Activated CD8-positive, alpha-beta T cell treated with anti-CD3 and anti-CD28 coated beads for 36 hours (primary cell): Measurements from ENCODE around the gene DPP6. TPM values are rescaled to one million over a fixed set of nuclear protein-coding genes. Genes with fewer than 3 reads are reported as not detected.

Source experiments
- ATAC-seq: fragments of 200-7000 bp; cut with Tn5 transposase; one replicate; pipeline ENCODE4 v1.10.0; 2021; ENCODE audit warnings: mild to moderate bottlenecking, moderate library complexity
- CTCF ChIA-PET: fragments of 350-600 bp; sonication (Branson Sonifier 250); formaldehyde crosslinking; loops from one replicate; lab custom pipeline; 2021; ENCODE audit warnings: antibody characterized with exemption; lab: Charles Lee
- POLR2A ChIA-PET: fragments of 350-600 bp; sonication (Branson Sonifier 250); formaldehyde crosslinking; loops from one replicate; lab custom pipeline; 2021; ENCODE audit warnings: antibody characterized with exemption; lab: Charles Lee
- DNase-seq: peaks from one replicate; pipeline ENCODE4 v3.0.0-alpha.2; 2020
- H3K27ac Mint-ChIP-seq: one replicate; pipeline ENCODE4 v1.8.0; 2021; ENCODE audit warnings: mild to moderate bottlenecking, mixed read lengths
- H3K27me3 Mint-ChIP-seq: one replicate; pipeline ENCODE4 v1.8.0; 2021; ENCODE audit warnings: mixed read lengths
- H3K36me3 Mint-ChIP-seq: one replicate; pipeline ENCODE4 v1.8.0; 2021; ENCODE audit warnings: low read depth, mixed read lengths
- H3K4me1 Mint-ChIP-seq: one replicate; pipeline ENCODE4 v1.8.0; 2021; ENCODE audit warnings: low read depth, mixed read lengths
- H3K4me3 Mint-ChIP-seq: one replicate; pipeline ENCODE4 v1.8.0; 2021; ENCODE audit warnings: mild to moderate bottlenecking, moderate library complexity, mixed read lengths
- H3K9me3 Mint-ChIP-seq: one replicate; pipeline ENCODE4 v1.8.0; 2021; ENCODE audit warnings: mixed read lengths
- intact Hi-C: fragments of 100-400 bp; cut with micrococcal nuclease; formaldehyde crosslinking; loops from one replicate; pipeline ENCODE4 v1.10.0; 2022
- total RNA-seq, 2 experiments: library from RNA; stranded (reverse); gene quantifications; one replicate each; pipeline ENCODE4 v1.2.3, GENCODE V29; 2021
- TF ChIP-seq, protein P1 (sequence below): fragments of 200-600 bp; IDR thresholded peaks from one replicate; pipeline ENCODE4 v1.8.0; 2022; ENCODE audit warnings: antibody characterized with exemption, mild to moderate bottlenecking

DPP6 gene
- total RNA-seq, 2 experiments from 2014 or later: not detected

DNA sequence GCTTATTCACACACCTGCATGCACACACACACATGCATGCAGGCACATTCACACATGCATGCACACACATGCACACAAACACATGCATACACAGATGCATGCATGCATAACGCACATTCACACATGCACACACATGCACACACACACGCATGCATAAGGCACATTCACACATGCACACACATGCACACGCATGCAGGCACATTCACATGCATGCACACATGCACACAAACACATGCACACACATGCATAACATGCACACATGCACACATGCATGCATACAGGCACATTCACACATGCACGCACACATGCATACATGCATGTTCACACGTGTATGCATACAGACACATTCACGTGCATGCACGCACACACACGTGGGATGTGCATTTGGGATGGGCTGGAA is 784.9 kb downstream of the DPP6 start:
- ATAC-seq (no peak), DNase-seq (no peak)
- H3K27me3 Mint-ChIP-seq: peaks cover 5% of the 10 kb centered on the region
- no peaks in the 10 kb centered on the region for H3K9me3 Mint-ChIP-seq
- no peaks in the 10 kb centered on the region for H3K4me1 Mint-ChIP-seq
- ChIA-PET CTCF (no interaction called here), POLR2A (no interaction called here)
- TF ChIP-seq, protein P1, sequence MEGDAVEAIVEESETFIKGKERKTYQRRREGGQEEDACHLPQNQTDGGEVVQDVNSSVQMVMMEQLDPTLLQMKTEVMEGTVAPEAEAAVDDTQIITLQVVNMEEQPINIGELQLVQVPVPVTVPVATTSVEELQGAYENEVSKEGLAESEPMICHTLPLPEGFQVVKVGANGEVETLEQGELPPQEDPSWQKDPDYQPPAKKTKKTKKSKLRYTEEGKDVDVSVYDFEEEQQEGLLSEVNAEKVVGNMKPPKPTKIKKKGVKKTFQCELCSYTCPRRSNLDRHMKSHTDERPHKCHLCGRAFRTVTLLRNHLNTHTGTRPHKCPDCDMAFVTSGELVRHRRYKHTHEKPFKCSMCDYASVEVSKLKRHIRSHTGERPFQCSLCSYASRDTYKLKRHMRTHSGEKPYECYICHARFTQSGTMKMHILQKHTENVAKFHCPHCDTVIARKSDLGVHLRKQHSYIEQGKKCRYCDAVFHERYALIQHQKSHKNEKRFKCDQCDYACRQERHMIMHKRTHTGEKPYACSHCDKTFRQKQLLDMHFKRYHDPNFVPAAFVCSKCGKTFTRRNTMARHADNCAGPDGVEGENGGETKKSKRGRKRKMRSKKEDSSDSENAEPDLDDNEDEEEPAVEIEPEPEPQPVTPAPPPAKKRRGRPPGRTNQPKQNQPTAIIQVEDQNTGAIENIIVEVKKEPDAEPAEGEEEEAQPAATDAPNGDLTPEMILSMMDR: no peak
- intact Hi-C loops: no loop called here
- no peak overlapping the region for H3K4me3 Mint-ChIP-seq
- H3K27ac Mint-ChIP-seq: no peak overlapping the region
- H3K36me3 Mint-ChIP-seq: no peaks in the 10 kb centered on the region

DNA sequence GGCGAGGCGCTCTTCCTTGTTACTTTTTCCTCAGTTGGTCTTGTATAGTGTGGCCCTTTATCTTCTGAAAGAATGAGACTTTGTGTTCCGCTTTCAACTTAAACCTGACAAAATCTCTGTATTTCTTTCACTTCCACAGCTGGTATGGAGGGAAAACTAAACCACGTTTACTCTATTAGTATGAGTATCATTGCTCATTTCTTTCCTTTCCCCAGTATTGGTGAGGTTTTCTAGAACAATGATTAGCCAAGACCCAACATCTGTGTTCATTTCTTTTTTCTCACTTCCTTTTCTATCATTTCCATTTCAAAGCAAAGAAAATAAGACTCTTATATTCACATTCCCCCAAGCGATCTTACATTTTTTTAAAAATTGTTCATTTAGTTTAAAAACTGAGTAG is 785.4 kb downstream of the DPP6 start:
- H3K4me3 Mint-ChIP-seq: no peak overlapping the region
- TF ChIP-seq, protein P1: no peak
- peaks cover 5% of the 10 kb centered on the region for H3K27me3 Mint-ChIP-seq
- no peaks in the 10 kb centered on the region for H3K4me1 Mint-ChIP-seq
- no peaks in the 10 kb centered on the region for H3K9me3 Mint-ChIP-seq
- ChIA-PET CTCF (no interaction called here), POLR2A (no interaction called here)
- ATAC-seq (no peak), DNase-seq (no peak)
- H3K36me3 Mint-ChIP-seq: no peaks in the 10 kb centered on the region
- no peak overlapping the region for H3K27ac Mint-ChIP-seq
- intact Hi-C loops: no loop called here

DNA sequence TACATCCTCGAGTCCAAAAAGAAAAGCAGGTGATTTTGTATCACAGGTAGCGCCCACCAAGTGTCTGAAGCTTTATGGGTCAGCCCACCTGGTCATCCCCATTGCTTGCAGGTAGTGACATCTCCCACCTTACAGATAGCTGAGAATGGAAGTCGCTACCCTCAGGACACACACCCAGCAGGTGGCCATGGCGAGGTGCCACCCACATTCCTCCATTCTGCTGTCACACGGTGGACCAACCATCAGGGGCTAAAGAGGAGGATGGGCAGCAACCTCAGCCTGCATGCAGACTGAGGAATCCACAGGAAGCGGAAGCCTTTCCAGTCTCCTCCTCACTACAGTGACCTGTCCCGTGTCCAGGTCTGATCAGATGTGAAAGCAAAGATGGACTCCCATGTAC is 787.9 kb downstream of the DPP6 start:
- POLR2A ChIA-PET: no interaction called here
- H3K27ac Mint-ChIP-seq: no peak overlapping the region

DNA sequence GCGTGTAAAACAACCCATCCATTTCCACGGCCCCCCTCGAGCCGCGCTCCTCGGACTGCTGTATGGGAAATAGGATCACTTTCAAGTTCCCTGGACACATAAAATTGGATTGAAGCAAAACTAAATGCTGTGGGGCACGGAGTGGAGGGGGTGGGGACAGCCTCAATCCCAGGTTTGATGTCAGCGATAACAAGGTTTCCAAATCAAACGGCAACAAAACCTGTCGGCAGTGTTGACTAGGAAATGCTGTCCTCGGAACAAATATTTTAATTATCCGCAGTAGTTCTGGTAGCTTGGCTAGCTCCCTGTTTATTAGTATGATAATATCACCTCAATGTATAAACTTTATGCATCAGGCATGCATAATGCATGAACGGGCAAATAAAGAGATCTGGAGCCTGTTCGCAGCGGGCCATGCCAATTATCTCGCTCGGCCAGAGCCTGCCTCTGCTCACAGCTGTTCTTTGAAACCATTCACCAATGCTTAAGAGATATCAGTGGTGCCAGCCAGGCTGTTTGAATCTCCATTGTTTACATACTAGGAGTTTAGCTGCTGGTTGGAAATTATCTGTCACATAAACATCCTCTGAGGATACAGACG is 789.6 kb downstream of the DPP6 start:
- H3K4me3 Mint-ChIP-seq: no peak overlapping the region
- POLR2A ChIA-PET: no interaction called here
- H3K9me3 Mint-ChIP-seq: no peaks in the 10 kb centered on the region
- no peaks in the 10 kb centered on the region for H3K36me3 Mint-ChIP-seq
- TF ChIP-seq, protein P1: no peak
- CTCF ChIA-PET: no interaction called here
- intact Hi-C loops: no loop called here
- DNase-seq: no peak
- no peak overlapping the region for H3K27ac Mint-ChIP-seq
- peaks cover 19% of the 10 kb centered on the region for H3K27me3 Mint-ChIP-seq
- no peak for ATAC-seq
- no peaks in the 10 kb centered on the region for H3K4me1 Mint-ChIP-seq

More for the DNA sequence above, 787.9 kb downstream of the DPP6 start:
- H3K9me3 Mint-ChIP-seq: no peaks in the 10 kb centered on the region
- no peak for ATAC-seq
- intact Hi-C loops: no loop called here
- CTCF ChIA-PET: no interaction called here
- peaks cover 12% of the 10 kb centered on the region for H3K27me3 Mint-ChIP-seq
- H3K4me3 Mint-ChIP-seq: no peak overlapping the region
- TF ChIP-seq, protein P1: no peak
- DNase-seq: no peak
- H3K36me3 Mint-ChIP-seq: no peaks in the 10 kb centered on the region
- no peaks in the 10 kb centered on the region for H3K4me1 Mint-ChIP-seq

DNA sequence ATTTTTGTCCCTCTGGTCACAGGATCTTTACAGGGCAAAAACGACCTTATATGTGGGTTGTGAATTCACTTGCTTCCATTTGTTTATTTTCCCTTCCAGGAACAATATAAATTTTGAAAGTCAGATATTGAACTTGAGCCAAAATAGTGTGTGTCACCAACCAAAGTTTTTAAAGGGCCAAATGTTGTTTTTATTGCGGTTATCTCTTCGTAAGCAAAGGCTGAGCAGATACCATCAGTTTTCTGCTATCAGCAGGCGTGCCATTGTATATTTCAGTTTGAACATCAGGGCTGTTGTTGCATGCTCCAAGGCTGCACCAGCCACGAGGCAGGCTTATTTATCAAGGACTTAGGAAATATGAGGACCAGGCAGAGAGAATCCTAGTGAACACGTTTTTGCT is 790.4 kb downstream of the DPP6 start:
- intact Hi-C loops: no loop called here
- ChIA-PET CTCF (no interaction called here), POLR2A (no interaction called here)
- H3K36me3 Mint-ChIP-seq: no peaks in the 10 kb centered on the region
- TF ChIP-seq, protein P1: no peak
- peaks cover 23% of the 10 kb centered on the region for H3K27me3 Mint-ChIP-seq
- no peaks in the 10 kb centered on the region for H3K9me3 Mint-ChIP-seq
- no peak overlapping the region for H3K4me3 Mint-ChIP-seq
- no peak overlapping the region for H3K27ac Mint-ChIP-seq
- ATAC-seq: no peak
- DNase-seq: no peak
- H3K4me1 Mint-ChIP-seq: no peaks in the 10 kb centered on the region
